ENCODE measurements around the gene ARFIP2. TPM values are rescaled to one million over a fixed set of nuclear protein-coding genes. Genes with fewer than 3 reads are reported as not detected.
A peak's percentile ranks its signal among the peaks of the same experiment; 100 is the strongest.

ARFIP2 gene
- total and polyA plus RNA-seq, 4 donors: 16.2 to 42.0 (median 23.8) TPM

DNA sequence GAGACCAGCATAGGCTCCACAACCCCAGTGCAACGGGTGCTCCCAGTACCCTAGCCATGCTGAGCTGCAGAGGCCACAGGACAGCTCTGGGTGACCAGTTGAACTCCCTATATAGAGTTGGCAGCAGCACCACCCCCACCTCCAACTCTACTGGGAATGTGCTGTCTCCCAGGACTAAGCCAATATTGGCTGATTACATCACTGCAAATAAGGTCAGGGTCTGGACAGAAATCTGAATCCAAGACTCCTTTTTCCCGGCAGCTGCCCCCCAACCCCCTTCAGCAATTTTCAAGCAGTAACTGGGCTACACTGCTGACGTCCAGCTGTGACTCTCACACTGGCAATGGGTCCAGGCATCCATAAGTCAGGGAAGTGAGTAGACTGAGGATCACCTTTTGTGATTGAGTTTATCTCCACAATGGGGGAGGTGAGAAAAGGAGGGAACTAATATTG lies 40.2 kb downstream of the ARFIP2 start, which contains the start of gene HPX:
TSS of gene HPX (minus strand) at position 82 of the 453 bp plus-strand sequence. CDS start at position 58, 24 bp downstream.
- WGBS: 34% methylated on average over 3 of the region's 3 CpGs
- H3K27me3 ChIP-seq (ENCODE audit: control insufficient read depth in 4 of 4, insufficient read depth in 4 of 4, low read length in 3 of 4): no peaks in the 10 kb centered on the region
- DNase-seq (ENCODE audit: low spot score): peak; percentile 61
- peaks cover 3 to 28% (median 18%) of the 10 kb centered on the region in 4 donors for H3K36me3 ChIP-seq (ENCODE audit: control insufficient read depth in 4 of 4, insufficient read depth in 3 of 4, low read depth in 1 of 4, low read length in 3 of 4)
- TF ChIP-seq GABPA (IDR thresholded peaks at IDR 0.05 in 1 of 2, conservative IDR thresholded peaks at IDR 0.05 in 1 of 2) (peak in 1 of 2 donors; percentile 70), RXRA (IDR thresholded peaks at IDR 0.05) (peak; percentile 92 to 96), RAD21 (IDR thresholded peaks at IDR 0.05) (peak; percentile 41 to 42), FOXA1 (IDR thresholded peaks at IDR 0.05) (peak; percentile 59), SP1 (IDR thresholded peaks at IDR 0.05) (peak; percentile 95), HNF4A (conservative IDR thresholded peaks at IDR 0.05) (peak; percentile 88 to 90), HNF4G (IDR thresholded peaks at IDR 0.05) (peak; percentile 59), YY1 (IDR thresholded peaks at IDR 0.05) (peak; percentile 73), TAF1 (conservative IDR thresholded peaks at IDR 0.05) (peak; percentile 98), JUND (IDR thresholded peaks at IDR 0.05) (peak; percentile 76 to 87), EGR1 (IDR thresholded peaks at IDR 0.05; ENCODE audit: low read depth in 2 of 2) (peak; percentile 44 to 93), NR2F2 (IDR thresholded peaks at IDR 0.05) (peak; percentile 49), FOXA2 (IDR thresholded peaks at IDR 0.05) (peak; percentile 87)
- TF ChIP-seq, protein P1, sequence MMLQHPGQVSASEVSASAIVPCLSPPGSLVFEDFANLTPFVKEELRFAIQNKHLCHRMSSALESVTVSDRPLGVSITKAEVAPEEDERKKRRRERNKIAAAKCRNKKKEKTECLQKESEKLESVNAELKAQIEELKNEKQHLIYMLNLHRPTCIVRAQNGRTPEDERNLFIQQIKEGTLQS (IDR thresholded peaks at IDR 0.05): peak; percentile 91
- TF ChIP-seq, protein P2, sequence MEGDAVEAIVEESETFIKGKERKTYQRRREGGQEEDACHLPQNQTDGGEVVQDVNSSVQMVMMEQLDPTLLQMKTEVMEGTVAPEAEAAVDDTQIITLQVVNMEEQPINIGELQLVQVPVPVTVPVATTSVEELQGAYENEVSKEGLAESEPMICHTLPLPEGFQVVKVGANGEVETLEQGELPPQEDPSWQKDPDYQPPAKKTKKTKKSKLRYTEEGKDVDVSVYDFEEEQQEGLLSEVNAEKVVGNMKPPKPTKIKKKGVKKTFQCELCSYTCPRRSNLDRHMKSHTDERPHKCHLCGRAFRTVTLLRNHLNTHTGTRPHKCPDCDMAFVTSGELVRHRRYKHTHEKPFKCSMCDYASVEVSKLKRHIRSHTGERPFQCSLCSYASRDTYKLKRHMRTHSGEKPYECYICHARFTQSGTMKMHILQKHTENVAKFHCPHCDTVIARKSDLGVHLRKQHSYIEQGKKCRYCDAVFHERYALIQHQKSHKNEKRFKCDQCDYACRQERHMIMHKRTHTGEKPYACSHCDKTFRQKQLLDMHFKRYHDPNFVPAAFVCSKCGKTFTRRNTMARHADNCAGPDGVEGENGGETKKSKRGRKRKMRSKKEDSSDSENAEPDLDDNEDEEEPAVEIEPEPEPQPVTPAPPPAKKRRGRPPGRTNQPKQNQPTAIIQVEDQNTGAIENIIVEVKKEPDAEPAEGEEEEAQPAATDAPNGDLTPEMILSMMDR (IDR thresholded peaks at IDR 0.05; ENCODE audit: low read depth, low read length, missing input control): no peak
- TF ChIP-seq, protein P3, sequence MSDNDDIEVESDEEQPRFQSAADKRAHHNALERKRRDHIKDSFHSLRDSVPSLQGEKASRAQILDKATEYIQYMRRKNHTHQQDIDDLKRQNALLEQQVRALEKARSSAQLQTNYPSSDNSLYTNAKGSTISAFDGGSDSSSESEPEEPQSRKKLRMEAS (IDR thresholded peaks at IDR 0.05): peak; percentile 88
- TF ChIP-seq, protein P4, sequence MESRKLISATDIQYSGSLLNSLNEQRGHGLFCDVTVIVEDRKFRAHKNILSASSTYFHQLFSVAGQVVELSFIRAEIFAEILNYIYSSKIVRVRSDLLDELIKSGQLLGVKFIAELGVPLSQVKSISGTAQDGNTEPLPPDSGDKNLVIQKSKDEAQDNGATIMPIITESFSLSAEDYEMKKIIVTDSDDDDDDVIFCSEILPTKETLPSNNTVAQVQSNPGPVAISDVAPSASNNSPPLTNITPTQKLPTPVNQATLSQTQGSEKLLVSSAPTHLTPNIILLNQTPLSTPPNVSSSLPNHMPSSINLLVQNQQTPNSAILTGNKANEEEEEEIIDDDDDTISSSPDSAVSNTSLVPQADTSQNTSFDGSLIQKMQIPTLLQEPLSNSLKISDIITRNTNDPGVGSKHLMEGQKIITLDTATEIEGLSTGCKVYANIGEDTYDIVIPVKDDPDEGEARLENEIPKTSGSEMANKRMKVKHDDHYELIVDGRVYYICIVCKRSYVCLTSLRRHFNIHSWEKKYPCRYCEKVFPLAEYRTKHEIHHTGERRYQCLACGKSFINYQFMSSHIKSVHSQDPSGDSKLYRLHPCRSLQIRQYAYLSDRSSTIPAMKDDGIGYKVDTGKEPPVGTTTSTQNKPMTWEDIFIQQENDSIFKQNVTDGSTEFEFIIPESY (IDR thresholded peaks at IDR 0.05): peak; percentile 76
- TF ChIP-seq, protein P5, sequence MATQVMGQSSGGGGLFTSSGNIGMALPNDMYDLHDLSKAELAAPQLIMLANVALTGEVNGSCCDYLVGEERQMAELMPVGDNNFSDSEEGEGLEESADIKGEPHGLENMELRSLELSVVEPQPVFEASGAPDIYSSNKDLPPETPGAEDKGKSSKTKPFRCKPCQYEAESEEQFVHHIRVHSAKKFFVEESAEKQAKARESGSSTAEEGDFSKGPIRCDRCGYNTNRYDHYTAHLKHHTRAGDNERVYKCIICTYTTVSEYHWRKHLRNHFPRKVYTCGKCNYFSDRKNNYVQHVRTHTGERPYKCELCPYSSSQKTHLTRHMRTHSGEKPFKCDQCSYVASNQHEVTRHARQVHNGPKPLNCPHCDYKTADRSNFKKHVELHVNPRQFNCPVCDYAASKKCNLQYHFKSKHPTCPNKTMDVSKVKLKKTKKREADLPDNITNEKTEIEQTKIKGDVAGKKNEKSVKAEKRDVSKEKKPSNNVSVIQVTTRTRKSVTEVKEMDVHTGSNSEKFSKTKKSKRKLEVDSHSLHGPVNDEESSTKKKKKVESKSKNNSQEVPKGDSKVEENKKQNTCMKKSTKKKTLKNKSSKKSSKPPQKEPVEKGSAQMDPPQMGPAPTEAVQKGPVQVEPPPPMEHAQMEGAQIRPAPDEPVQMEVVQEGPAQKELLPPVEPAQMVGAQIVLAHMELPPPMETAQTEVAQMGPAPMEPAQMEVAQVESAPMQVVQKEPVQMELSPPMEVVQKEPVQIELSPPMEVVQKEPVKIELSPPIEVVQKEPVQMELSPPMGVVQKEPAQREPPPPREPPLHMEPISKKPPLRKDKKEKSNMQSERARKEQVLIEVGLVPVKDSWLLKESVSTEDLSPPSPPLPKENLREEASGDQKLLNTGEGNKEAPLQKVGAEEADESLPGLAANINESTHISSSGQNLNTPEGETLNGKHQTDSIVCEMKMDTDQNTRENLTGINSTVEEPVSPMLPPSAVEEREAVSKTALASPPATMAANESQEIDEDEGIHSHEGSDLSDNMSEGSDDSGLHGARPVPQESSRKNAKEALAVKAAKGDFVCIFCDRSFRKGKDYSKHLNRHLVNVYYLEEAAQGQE (IDR thresholded peaks at IDR 0.05): peak; percentile 92
- peaks cover 2 to 57% (median 36%) of the 10 kb centered on the region in 4 donors for H3K4me1 ChIP-seq (ENCODE audit: control insufficient read depth in 4 of 4, insufficient read depth in 4 of 4, low read length in 3 of 4)
- peak within 1 kb of the TSS; percentile 79 to 80 for H3K9ac ChIP-seq (ENCODE audit: low read depth in 1 of 2, low read length in 2 of 2)
- H3K27ac ChIP-seq (ENCODE audit: low read depth in 1 of 2, low read length in 2 of 2): peak within 1 kb of the TSS; percentile 83 to 89
- H3K4me3 ChIP-seq (ENCODE audit: low read depth in 1 of 3, low read length in 3 of 3): peak within 1 kb of the TSS; percentile 66 to 98 (median 97)
- no peaks in the 10 kb centered on the region for H3K9me3 ChIP-seq (ENCODE audit: control insufficient read depth in 4 of 4, low read length in 3 of 4)
